Cerebellar nuclear complex (tissue), 1 donor: Measurements from ENCODE around the gene MBD2.
"Not testable (repeated sequence)": the region's sequence is repeated elsewhere in the genome, so short reads cannot be mapped to it uniquely, and the experiment has no call there.

Experiments
- DNase-seq, 2 experiments: peaks; one replicate each; lab custom pipeline; 2025; lab: John Stamatoyannopoulos, UW

Gene MBD2

GRCh38 chr18:54150226-54150625 lies 74.2 kb downstream of the MBD2 start:
- no peak for DNase-seq

- no peak for DNase-seq
These were observed 75.3 kb downstream of the MBD2 start for GRCh38 chr18:54149078-54149697.

GRCh38 chr18:54148678-54149077 lies 75.8 kb downstream of the MBD2 start:
- DNase-seq = no peak

GRCh38 chr18:54148151-54148550 lies 76.3 kb downstream of the MBD2 start:
- no peak for DNase-seq

GRCh38 chr18:54147439-54147838 lies 77.0 kb downstream of the MBD2 start:
- DNase-seq = no peak

GRCh38 chr18:54141041-54141608 lies 83.3 kb downstream of the MBD2 start:
- DNase-seq = no peak

- DNase-seq = no peak
These were observed 83.8 kb downstream of the MBD2 start for GRCh38 chr18:54140641-54141040.

- DNase-seq = no peak
These were observed 89.3 kb downstream of the MBD2 start for GRCh38 chr18:54135216-54135615.

GRCh38 chr18:54134053-54134452 lies 90.4 kb downstream of the MBD2 start:
- no peak for DNase-seq

- no peak for DNase-seq
These were observed 93.8 kb downstream of the MBD2 start for GRCh38 chr18:54130631-54131030.

- DNase-seq = no peak
These were observed 94.3 kb downstream of the MBD2 start for GRCh38 chr18:54130177-54130576.

- no peak for DNase-seq
These were observed 94.9 kb downstream of the MBD2 start for GRCh38 chr18:54129448-54130067.

- DNase-seq = no peak
These were observed 96.6 kb downstream of the MBD2 start for GRCh38 chr18:54127759-54128378.

- no peak for DNase-seq
These were observed 99.0 kb downstream of the MBD2 start for GRCh38 chr18:54125429-54125828.

- not testable (repeated sequence) for DNase-seq
These were observed 100.6 kb downstream of the MBD2 start for GRCh38 chr18:54123720-54124440.

GRCh38 chr18:54119524-54120019 lies 104.9 kb downstream of the MBD2 start:
- DNase-seq = no peak

- DNase-seq = no peak
These were observed 106.4 kb downstream of the MBD2 start for GRCh38 chr18:54117853-54118773.

GRCh38 chr18:54116541-54117257 lies 107.8 kb downstream of the MBD2 start:
- no peak for DNase-seq

GRCh38 chr18:54112356-54112755 lies 112.1 kb downstream of the MBD2 start:
- no peak for DNase-seq

- no peak for DNase-seq
These were observed 115.3 kb downstream of the MBD2 start for GRCh38 chr18:54109131-54109683.
